Measurements from ENCODE around the gene TMEM234. TPM values are rescaled to one million over a fixed set of nuclear protein-coding genes. Genes with fewer than 3 reads are reported as not detected.

Gene TMEM234
- polyA plus RNA-seq, 2 donors, result 10.4 to 15.6 TPM

DNA sequence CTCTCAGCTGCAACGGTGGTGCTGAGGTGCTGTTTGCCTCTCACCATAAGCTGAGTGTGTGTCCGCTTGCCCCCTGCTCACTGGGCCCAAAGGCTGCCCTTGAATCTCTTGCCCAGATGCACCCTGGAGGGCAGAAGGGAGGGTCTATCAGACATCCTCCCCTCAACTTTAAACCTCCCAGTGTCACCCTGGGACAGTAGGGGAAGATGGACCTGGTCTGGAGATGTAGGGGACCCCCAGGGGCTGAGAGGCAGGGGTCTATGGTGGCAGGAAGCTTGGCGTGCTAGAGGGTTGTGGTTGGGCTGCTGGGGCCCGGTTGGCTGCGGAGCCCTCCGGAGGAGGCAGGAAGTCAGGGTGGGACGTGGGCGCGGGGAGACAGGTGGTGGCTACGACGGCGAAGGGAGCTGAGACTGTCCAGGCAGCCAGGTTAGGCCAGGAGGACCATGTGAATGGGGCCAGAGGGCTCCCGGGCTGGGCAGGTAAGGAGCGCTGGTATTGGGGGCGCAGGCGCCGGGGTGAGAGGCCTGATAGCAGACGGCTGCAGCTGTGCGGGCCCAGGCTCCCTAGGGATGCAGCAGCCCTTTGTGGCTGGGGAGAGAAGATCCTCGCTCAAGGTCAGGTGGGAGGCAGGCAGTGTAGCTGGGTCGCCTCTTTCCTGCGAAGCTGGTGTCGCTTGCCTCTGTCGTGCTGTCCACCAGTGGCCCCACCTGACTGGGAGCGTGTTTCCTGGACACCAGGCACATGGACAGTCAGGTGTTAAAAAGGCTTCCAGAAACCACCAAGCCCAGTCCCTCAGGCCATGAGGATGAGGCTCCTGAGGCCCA, 29.0 kb upstream of the TMEM234 start, which contains the start of gene LCK:
LCK (plus strand) TSS at position 373 of the 824 bp plus-strand sequence. CDS start 23,065 bp downstream, outside the sequence.
- Histone ChIP-seq H3K27me3 (ENCODE audit: control insufficient read depth in 1 of 2, insufficient read depth in 2 of 2, low read length in 2 of 2) (no peaks in the 10 kb centered on the region), H3K4me1 (ENCODE audit: control insufficient read depth in 2 of 2, insufficient read depth in 2 of 2, low read length in 1 of 2) (peaks cover 0 to 5% of the 10 kb centered on the region in 2 donors), H3K9me3 (ENCODE audit: control insufficient read depth in 2 of 2, insufficient read depth in 1 of 2, low read depth in 1 of 2, low read length in 1 of 2) (peaks cover 0 to 3% of the 10 kb centered on the region in 2 donors), H3K27ac (ENCODE audit: low read depth in 2 of 2, low read length in 1 of 2) (peak within 1 kb of the TSS; percentile 43 to 69), H3K4me3 (ENCODE audit: low read depth in 1 of 2, low read length in 2 of 2) (peak within 1 kb of the TSS in 1 of 2 donors; percentile 32), H3K36me3 (ENCODE audit: control insufficient read depth in 2 of 2, insufficient read depth in 2 of 2, low read length in 1 of 2) (no peaks in the 10 kb centered on the region)
- WGBS, 2 donors, result 74 to 75% methylated on average over 25 of the region's 25 CpGs

DNA sequence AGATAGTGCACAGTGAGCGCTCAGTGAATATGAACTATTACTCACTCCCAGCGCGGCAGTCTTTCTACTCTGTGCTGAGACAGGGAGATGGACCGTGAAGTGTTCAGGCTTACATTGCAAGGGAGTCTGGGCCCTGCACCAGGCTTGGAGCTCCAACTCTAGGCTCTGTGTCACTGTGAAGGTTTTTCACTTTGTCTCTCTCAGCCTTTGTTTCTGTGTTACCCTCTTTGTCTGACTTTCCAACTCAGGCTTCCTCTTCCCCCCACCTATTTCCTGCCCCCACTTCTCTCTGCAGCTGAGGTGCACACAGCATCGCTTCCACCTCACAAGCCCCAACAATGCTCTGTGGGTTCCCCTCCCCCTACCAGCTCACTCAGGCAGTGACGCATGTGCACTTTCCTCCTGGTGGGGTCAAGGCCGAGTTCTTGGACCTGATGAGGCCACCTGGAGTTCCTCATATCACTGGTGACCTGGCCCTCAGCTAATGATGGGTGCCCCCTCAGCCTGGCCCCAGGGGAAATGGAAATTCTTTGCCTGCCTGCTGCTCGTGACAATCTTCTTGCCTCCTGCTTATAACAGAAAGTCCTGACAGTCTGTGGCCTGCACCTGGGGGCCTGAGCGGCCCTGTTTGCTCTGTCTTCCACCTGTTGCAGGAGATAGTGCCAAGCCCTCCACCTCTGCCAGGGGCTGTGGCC, 27.8 kb upstream of the TMEM234 start:
- no peaks in the 10 kb centered on the region for H3K36me3 ChIP-seq (ENCODE audit: control insufficient read depth in 2 of 2, insufficient read depth in 2 of 2, low read length in 1 of 2)
- H3K4me3 ChIP-seq (ENCODE audit: low read depth in 1 of 2, low read length in 2 of 2), result no peak overlapping the region
- WGBS, 2 donors, result 58 to 65% methylated on average over 9 of the region's 9 CpGs
- H3K9me3 ChIP-seq (ENCODE audit: control insufficient read depth in 2 of 2, insufficient read depth in 1 of 2, low read depth in 1 of 2, low read length in 1 of 2), result peaks cover 0 to 3% of the 10 kb centered on the region in 2 donors
- peaks cover 0 to 5% of the 10 kb centered on the region in 2 donors for H3K4me1 ChIP-seq (ENCODE audit: control insufficient read depth in 2 of 2, insufficient read depth in 2 of 2, low read length in 1 of 2)
- H3K27me3 ChIP-seq (ENCODE audit: control insufficient read depth in 1 of 2, insufficient read depth in 2 of 2, low read length in 2 of 2), result no peaks in the 10 kb centered on the region
- peak overlapping the region; percentile 43 to 69 for H3K27ac ChIP-seq (ENCODE audit: low read depth in 2 of 2, low read length in 1 of 2)

DNA sequence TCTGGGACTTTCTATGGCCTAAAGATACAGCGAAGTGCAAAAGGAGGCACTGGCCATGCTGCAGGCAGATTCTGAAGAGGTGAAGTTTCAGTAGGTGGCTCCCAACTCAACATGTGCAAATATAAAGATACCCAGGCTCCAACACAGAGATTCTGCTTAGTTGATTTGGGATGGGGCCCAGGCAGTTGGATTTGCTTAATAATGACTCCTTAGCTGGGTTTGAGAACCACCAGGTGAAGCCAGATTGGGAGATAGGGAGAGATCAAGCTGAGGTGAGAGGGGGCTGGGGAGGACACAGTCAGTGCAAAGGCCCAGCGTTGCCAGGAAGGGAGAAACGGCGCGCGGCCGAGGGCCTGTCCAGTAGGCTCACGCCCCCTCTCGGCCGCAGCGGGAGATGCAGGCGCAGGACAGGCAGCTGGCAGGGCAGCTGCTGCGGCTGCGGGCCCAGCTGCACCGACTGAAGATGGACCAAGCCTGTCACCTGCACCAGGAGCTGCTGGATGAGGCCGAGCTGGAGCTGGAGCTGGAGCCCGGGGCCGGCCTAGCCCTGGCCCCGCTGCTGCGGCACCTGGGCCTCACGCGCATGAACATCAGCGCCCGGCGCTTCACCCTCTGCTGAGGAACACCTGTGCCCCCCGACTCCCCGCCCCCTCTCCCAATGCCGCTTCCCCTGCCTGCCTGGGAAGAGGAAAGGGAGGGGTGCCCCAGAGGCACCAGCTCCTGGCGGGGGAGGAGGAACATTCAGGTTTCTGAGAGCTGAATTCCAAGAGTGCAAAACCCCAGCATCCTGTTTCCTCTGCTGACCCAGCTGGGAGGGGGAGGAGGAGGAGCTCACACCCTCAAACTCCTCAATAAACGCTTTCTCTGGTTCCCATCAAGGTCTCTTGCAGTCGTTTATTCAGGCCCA, 26.1 kb upstream of the TMEM234 start:
- 7 to 12% methylated on average over 25 to 31 of the region's 31 CpGs for WGBS, 2 donors
- H3K4me1 ChIP-seq (ENCODE audit: control insufficient read depth in 2 of 2, insufficient read depth in 2 of 2, low read length in 1 of 2), result peaks cover 0 to 5% of the 10 kb centered on the region in 2 donors
- H3K27me3 ChIP-seq (ENCODE audit: control insufficient read depth in 1 of 2, insufficient read depth in 2 of 2, low read length in 2 of 2), result no peaks in the 10 kb centered on the region
- H3K9me3 ChIP-seq (ENCODE audit: control insufficient read depth in 2 of 2, insufficient read depth in 1 of 2, low read depth in 1 of 2, low read length in 1 of 2), result peaks cover 0 to 3% of the 10 kb centered on the region in 2 donors
- peak overlapping the region; percentile 47 to 51 for H3K27ac ChIP-seq (ENCODE audit: low read depth in 2 of 2, low read length in 1 of 2)
- no peaks in the 10 kb centered on the region for H3K36me3 ChIP-seq (ENCODE audit: control insufficient read depth in 2 of 2, insufficient read depth in 2 of 2, low read length in 1 of 2)
- peak overlapping the region in 1 of 2 donors; percentile 3 for H3K4me3 ChIP-seq (ENCODE audit: low read depth in 1 of 2, low read length in 2 of 2)

DNA sequence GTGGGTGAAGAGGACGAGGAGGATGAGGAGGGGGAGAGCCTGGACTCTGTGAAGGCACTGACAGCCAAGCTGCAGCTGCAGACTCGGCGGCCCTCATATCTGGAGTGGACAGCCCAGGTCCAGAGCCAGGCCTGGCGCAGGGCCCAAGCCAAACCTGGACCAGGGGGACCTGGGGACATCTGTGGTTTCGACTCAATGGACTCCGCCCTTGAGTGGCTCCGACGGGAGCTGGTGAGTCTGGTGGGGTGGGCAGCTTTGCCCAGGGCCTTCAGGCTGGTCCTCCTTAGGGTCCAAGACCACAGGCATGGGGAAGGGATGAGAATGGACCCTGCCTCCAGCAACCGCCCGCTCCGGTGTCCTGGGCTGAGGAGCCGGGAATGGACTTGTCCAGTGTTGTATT, 25.3 kb upstream of the TMEM234 start:
- H3K4me1 ChIP-seq (ENCODE audit: control insufficient read depth in 2 of 2, insufficient read depth in 2 of 2, low read length in 1 of 2), result peaks cover 0 to 5% of the 10 kb centered on the region in 2 donors
- no peaks in the 10 kb centered on the region for H3K27me3 ChIP-seq (ENCODE audit: control insufficient read depth in 1 of 2, insufficient read depth in 2 of 2, low read length in 2 of 2)
- H3K9me3 ChIP-seq (ENCODE audit: control insufficient read depth in 2 of 2, insufficient read depth in 1 of 2, low read depth in 1 of 2, low read length in 1 of 2), result peaks cover 0 to 3% of the 10 kb centered on the region in 2 donors
- H3K4me3 ChIP-seq (ENCODE audit: low read depth in 1 of 2, low read length in 2 of 2), result no peak overlapping the region
- peak overlapping the region; percentile 0 to 47 for H3K27ac ChIP-seq (ENCODE audit: low read depth in 2 of 2, low read length in 1 of 2)
- no peaks in the 10 kb centered on the region for H3K36me3 ChIP-seq (ENCODE audit: control insufficient read depth in 2 of 2, insufficient read depth in 2 of 2, low read length in 1 of 2)
- WGBS, 2 donors, result 77 to 81% methylated on average over 12 of the region's 12 CpGs

DNA sequence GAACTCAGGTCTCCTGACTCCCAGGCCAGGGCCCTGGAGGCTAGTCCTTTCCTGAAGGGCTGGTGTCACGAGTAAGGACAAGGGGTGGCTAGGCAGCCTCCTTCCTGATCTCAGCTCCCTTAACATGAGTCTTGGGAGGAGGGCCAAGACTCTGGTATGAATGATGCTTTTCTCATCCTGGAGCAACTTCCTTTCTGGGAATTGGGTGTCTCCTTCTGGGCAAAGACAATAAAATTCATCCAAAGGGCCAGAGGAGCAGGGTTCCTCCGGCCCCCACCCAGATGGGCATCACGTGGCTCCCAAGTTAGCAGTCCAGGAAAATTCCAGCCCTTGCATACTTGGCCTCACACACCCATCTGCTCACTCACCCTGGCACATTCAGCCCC, 24.7 kb upstream of the TMEM234 start, which contains the start of gene FAM167B:
FAM167B (plus strand) TSS at position 335 of the 386 bp plus-strand sequence. CDS start 200 bp downstream, outside the sequence.
- H3K4me3 ChIP-seq (ENCODE audit: low read depth in 1 of 2, low read length in 2 of 2), result no peak within 1 kb of the TSS
- peak within 1 kb of the TSS; percentile 47 to 51 for H3K27ac ChIP-seq (ENCODE audit: low read depth in 2 of 2, low read length in 1 of 2)
- no peaks in the 10 kb centered on the region for H3K27me3 ChIP-seq (ENCODE audit: control insufficient read depth in 1 of 2, insufficient read depth in 2 of 2, low read length in 2 of 2)
- 40 to 72% methylated on average over 3 of the region's 3 CpGs for WGBS, 2 donors
- no peaks in the 10 kb centered on the region for H3K36me3 ChIP-seq (ENCODE audit: control insufficient read depth in 2 of 2, insufficient read depth in 2 of 2, low read length in 1 of 2)
- H3K4me1 ChIP-seq (ENCODE audit: control insufficient read depth in 2 of 2, insufficient read depth in 2 of 2, low read length in 1 of 2), result peaks cover 0 to 5% of the 10 kb centered on the region in 2 donors
- H3K9me3 ChIP-seq (ENCODE audit: control insufficient read depth in 2 of 2, insufficient read depth in 1 of 2, low read depth in 1 of 2, low read length in 1 of 2), result peaks cover 0 to 3% of the 10 kb centered on the region in 2 donors

DNA sequence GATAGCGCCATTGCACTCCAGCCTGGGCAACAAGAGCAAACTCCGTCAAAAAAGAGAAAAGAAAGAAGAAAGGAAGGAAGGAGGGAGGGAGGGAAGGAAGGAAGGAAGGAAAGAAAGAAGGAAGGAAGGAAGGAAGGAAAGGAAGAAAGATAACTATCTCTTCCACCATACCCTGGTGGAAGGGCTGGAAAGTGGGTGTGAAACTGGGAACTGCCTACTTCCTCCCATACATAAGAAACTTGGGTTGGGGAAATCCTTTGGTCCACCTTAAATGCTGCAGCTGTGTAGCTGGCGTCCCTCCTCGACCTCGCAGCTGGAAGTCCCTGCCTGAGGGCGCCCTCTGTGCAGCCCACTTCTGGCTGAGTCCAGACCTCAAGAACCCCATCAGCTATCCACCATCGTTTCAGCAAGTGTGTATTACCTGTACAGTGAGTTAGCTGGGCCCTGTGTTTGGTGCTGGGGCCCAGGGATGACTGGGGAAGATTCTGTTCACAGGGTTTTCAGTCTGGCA, 20.2 kb upstream of the TMEM234 start:
- Histone ChIP-seq H3K9me3 (ENCODE audit: control insufficient read depth in 2 of 2, insufficient read depth in 1 of 2, low read depth in 1 of 2, low read length in 1 of 2) (no peaks in the 10 kb centered on the region), H3K36me3 (ENCODE audit: control insufficient read depth in 2 of 2, insufficient read depth in 2 of 2, low read length in 1 of 2) (no peaks in the 10 kb centered on the region), H3K27ac (ENCODE audit: low read depth in 2 of 2, low read length in 1 of 2) (peak overlapping the region in 1 of 2 donors; percentile 9), H3K4me1 (ENCODE audit: control insufficient read depth in 2 of 2, insufficient read depth in 2 of 2, low read length in 1 of 2) (peaks cover 4 to 9% of the 10 kb centered on the region in 2 donors), H3K4me3 (ENCODE audit: low read depth in 1 of 2, low read length in 2 of 2) (no peak overlapping the region), H3K27me3 (ENCODE audit: control insufficient read depth in 1 of 2, insufficient read depth in 2 of 2, low read length in 2 of 2) (no peaks in the 10 kb centered on the region)
- WGBS, 2 donors, result 39 to 40% methylated on average over 7 of the region's 7 CpGs

DNA sequence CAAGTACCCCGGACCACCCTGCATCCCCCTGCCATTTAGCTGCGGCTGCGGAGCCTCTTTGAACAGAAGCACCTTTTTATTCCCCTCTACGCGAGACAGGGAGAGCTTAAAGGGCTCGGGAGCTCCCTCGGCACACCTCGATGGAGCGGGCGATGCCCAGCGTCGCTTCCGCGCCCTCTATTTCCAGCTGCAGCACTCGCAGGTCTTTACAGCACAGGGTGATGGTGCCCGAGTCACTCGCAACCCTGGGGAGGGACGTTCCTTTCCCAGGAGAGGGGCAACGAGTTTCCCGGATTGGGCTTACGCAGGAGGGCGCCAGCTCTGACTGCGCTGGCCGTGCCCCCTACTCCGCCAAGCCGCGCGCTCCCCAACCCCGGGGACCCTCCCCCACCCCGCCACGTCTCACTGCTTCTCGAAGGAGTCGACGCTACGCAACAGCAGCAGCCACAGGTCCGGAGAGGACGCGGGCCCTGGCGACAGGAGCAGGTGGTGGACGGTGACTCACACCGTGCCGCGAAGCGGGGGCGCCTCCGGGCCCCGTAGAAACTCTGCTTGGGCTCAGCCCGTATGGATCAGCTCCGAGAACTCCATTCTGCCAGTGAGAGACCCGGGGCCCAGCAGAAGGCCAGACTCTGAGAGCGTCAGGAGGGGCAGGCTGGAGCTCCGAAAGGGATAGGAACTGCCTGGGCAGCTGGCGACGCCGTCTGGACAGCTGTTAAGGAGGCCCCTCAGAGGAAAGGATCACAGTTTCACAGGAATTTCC, 19.0 kb upstream of the TMEM234 start:
- no peaks in the 10 kb centered on the region for H3K27me3 ChIP-seq (ENCODE audit: control insufficient read depth in 1 of 2, insufficient read depth in 2 of 2, low read length in 2 of 2)
- peak overlapping the region; percentile 56 to 60 for H3K4me3 ChIP-seq (ENCODE audit: low read depth in 1 of 2, low read length in 2 of 2)
- whole genome bisulfite sequencing, 2 donors, result 1 to 2% methylated on average over 54 to 55 of the region's 55 CpGs
- peaks cover 4 to 9% of the 10 kb centered on the region in 2 donors for H3K4me1 ChIP-seq (ENCODE audit: control insufficient read depth in 2 of 2, insufficient read depth in 2 of 2, low read length in 1 of 2)
- no peaks in the 10 kb centered on the region for H3K9me3 ChIP-seq (ENCODE audit: control insufficient read depth in 2 of 2, insufficient read depth in 1 of 2, low read depth in 1 of 2, low read length in 1 of 2)
- H3K36me3 ChIP-seq (ENCODE audit: control insufficient read depth in 2 of 2, insufficient read depth in 2 of 2, low read length in 1 of 2), result no peaks in the 10 kb centered on the region
- H3K27ac ChIP-seq (ENCODE audit: low read depth in 2 of 2, low read length in 1 of 2), result peak overlapping the region; percentile 35 to 66

DNA sequence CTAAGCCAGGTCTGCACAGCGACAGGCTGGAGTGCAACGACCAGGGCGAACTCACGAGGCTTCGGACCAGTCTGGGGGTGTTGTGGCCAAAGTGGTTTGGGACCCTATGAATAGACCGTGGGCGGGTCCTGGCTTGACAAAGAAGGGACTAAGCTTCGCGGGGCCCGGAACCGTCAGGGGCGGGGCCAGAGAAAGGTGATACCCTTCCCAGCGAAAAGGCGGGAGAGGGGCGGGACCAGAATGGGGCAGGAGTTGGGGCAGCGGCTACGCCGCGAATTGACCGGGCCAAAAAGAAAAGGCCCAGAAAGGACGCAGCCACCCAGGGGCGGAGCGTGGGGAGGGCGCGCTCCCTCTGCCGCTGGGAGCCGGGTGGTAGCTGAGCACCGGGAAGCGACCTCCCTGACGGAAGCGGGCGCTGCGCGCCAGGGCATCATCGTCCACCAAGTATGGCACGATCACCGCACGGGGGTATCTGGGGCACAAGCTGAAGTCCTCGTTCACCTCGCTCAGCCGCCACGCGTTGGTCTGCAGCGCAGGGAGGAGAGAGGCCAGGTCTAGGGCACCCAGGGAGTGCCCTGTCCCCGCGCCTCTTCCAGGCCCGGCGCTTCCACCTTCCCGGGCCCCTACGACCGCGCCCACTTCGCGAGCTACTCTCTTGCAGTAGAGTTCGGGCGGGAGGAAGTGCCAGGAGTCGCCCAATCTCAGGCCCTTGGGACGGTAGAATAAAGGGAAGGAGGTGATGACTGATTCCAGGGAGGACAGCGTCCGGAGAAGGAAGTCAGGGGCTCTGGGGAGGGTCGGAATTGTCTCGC, 18.2 kb upstream of the TMEM234 start:
- H3K4me1 ChIP-seq (ENCODE audit: control insufficient read depth in 2 of 2, insufficient read depth in 2 of 2, low read length in 1 of 2), result peaks cover 6 to 9% of the 10 kb centered on the region in 2 donors
- peak overlapping the region; percentile 35 to 66 for H3K27ac ChIP-seq (ENCODE audit: low read depth in 2 of 2, low read length in 1 of 2)
- H3K27me3 ChIP-seq (ENCODE audit: control insufficient read depth in 1 of 2, insufficient read depth in 2 of 2, low read length in 2 of 2), result no peaks in the 10 kb centered on the region
- WGBS, 2 donors, result 1 to 2% methylated on average over 56 to 62 of the region's 62 CpGs
- H3K36me3 ChIP-seq (ENCODE audit: control insufficient read depth in 2 of 2, insufficient read depth in 2 of 2, low read length in 1 of 2), result no peaks in the 10 kb centered on the region
- no peaks in the 10 kb centered on the region for H3K9me3 ChIP-seq (ENCODE audit: control insufficient read depth in 2 of 2, insufficient read depth in 1 of 2, low read depth in 1 of 2, low read length in 1 of 2)
- peak overlapping the region; percentile 56 to 60 for H3K4me3 ChIP-seq (ENCODE audit: low read depth in 1 of 2, low read length in 2 of 2)

Data from esophagus (tissue), 2 donors.